Measurements from ENCODE around the gene SYNDIG1. TPM values are rescaled to one million over a fixed set of nuclear protein-coding genes. Genes with fewer than 3 reads are reported as not detected.

The SYNDIG1 gene
- polyA plus RNA-seq, 1 of the 3 experiments (the other 2 are of a cell fraction), result not detected

GRCh38 chr20:24567508-24567907 is 98.1 kb downstream of the SYNDIG1 start:
- POLR2A ChIA-PET, result no interaction called here

More at GRCh38 chr20:24567508-24567907, 98.1 kb downstream of the SYNDIG1 start:
- H3K9me3 ChIP-seq, result no peaks in the 10 kb centered on the region
- H3K79me2 ChIP-seq (ENCODE audit: insufficient read depth), result no peaks in the 10 kb centered on the region
- no peak overlapping the region for H3K27ac ChIP-seq (ENCODE audit: low read depth in 2 of 2, low read length in 1 of 2)
- CTCF ChIA-PET, result no interaction called here
- WGBS (ENCODE audit: low lambda C conversion rate), result 43% methylated on average over 5 of the region's 5 CpGs
- no peaks in the 10 kb centered on the region for H3K4me1 ChIP-seq (ENCODE audit: control insufficient read depth in 1 of 2, insufficient read depth in 2 of 2, low read depth in 1 of 2, low read length in 1 of 2)
- no peak for DNase-seq
- H3F3A ChIP-seq (replicated peaks; ENCODE audit: insufficient read depth), result no peaks in the 10 kb centered on the region
- no peak overlapping the region for H3K4me2 ChIP-seq
- no peak overlapping the region for H2AFZ ChIP-seq (ENCODE audit: low read depth)
- no peaks in the 10 kb centered on the region for H4K20me1 ChIP-seq (ENCODE audit: insufficient read depth)
- no peaks in the 10 kb centered on the region; the same call in 1 of the 2 replicates for H3K27me3 ChIP-seq (ENCODE audit: insufficient read depth)
- no peaks in the 10 kb centered on the region for H3K9me2 ChIP-seq
- no peaks in the 10 kb centered on the region for H3K36me3 ChIP-seq (replicated peaks in 1 of 2; ENCODE audit: control insufficient read depth in 1 of 2, insufficient read depth in 2 of 2, low read length in 1 of 2)
- no peak overlapping the region for H3K4me3 ChIP-seq (ENCODE audit: low read depth in 2 of 2, low read length in 1 of 2)
- H3K9ac ChIP-seq, result no peak overlapping the region
- TF ChIP-seq REST (IDR thresholded peaks at IDR 0.05; ENCODE audit: low read depth, low read length) (no peak), RAD21 (IDR thresholded peaks at IDR 0.05; ENCODE audit: low read length) (no peak), MAX (IDR thresholded peaks at IDR 0.05; ENCODE audit: low read depth) (no peak), TAF1 (IDR thresholded peaks at IDR 0.05; ENCODE audit: borderline replicate concordance, low read depth, low read length) (no peak), EZH2phosphoT487 (IDR thresholded peaks at IDR 0.05; ENCODE audit: borderline replicate concordance, low read depth) (no peak), MEF2A (IDR thresholded peaks at IDR 0.05; ENCODE audit: borderline replicate concordance, low read depth) (no peak), CTCF (IDR thresholded peaks at IDR 0.05) (no peak), FOXJ3 (CRISPR knock-in tag; IDR thresholded peaks at IDR 0.05) (no peak), JUND (IDR thresholded peaks at IDR 0.05) (no peak), RXRA (IDR thresholded peaks at IDR 0.05; ENCODE audit: borderline replicate concordance, low read depth) (no peak), FOSL2 (IDR thresholded peaks at IDR 0.05; ENCODE audit: borderline replicate concordance, low read depth) (no peak), GABPA (IDR thresholded peaks at IDR 0.05; ENCODE audit: low read depth) (no peak), NFIC (IDR thresholded peaks at IDR 0.05; ENCODE audit: borderline replicate concordance) (no peak)
- TF ChIP-seq, protein P1, sequence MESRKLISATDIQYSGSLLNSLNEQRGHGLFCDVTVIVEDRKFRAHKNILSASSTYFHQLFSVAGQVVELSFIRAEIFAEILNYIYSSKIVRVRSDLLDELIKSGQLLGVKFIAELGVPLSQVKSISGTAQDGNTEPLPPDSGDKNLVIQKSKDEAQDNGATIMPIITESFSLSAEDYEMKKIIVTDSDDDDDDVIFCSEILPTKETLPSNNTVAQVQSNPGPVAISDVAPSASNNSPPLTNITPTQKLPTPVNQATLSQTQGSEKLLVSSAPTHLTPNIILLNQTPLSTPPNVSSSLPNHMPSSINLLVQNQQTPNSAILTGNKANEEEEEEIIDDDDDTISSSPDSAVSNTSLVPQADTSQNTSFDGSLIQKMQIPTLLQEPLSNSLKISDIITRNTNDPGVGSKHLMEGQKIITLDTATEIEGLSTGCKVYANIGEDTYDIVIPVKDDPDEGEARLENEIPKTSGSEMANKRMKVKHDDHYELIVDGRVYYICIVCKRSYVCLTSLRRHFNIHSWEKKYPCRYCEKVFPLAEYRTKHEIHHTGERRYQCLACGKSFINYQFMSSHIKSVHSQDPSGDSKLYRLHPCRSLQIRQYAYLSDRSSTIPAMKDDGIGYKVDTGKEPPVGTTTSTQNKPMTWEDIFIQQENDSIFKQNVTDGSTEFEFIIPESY (IDR thresholded peaks at IDR 0.05; ENCODE audit: borderline replicate concordance, low read depth), result no peak

Measured in SK-N-SH (cell line).